ENCODE results near the gene NRM.
A peak's percentile ranks its signal among the peaks of the same experiment; 100 is the strongest.

Gene NRM

GRCh38 chr6:30647242-30648116, 43.3 kb downstream of the NRM start:
- H3K4me3 ChIP-seq (ENCODE audit: low read depth, low read length): peak overlapping the region; percentile 95
- DNase-seq (ENCODE audit: low read depth): no peak
- no peak for TF ChIP-seq CTCF (IDR thresholded peaks at IDR 0.05; ENCODE audit: control insufficient read depth, extremely low read depth, insufficient read depth)

- TF ChIP-seq CTCF (IDR thresholded peaks at IDR 0.05; ENCODE audit: control insufficient read depth, extremely low read depth, insufficient read depth): no peak
- DNase-seq (ENCODE audit: low read depth): peak; percentile 76
- peak within 1 kb of the TSS; percentile 95 for H3K4me3 ChIP-seq (ENCODE audit: low read depth, low read length)
These were observed 44.1 kb downstream of the NRM start, which contains the start of gene C6orf136 for GRCh38 chr6:30646450-30647241. C6orf136 (plus strand) TSS chr6:30647133; CDS start chr6:30647232, 99 bp downstream.

- no peak for DNase-seq (ENCODE audit: low read depth)
- no peak overlapping the region for H3K4me3 ChIP-seq (ENCODE audit: low read depth, low read length)
- TF ChIP-seq CTCF (IDR thresholded peaks at IDR 0.05; ENCODE audit: control insufficient read depth, extremely low read depth, insufficient read depth): no peak
These were observed 44.8 kb downstream of the NRM start for GRCh38 chr6:30645989-30646388.

GRCh38 chr6:30644769-30645168, 46.0 kb downstream of the NRM start:
- no peak overlapping the region for H3K4me3 ChIP-seq (ENCODE audit: low read depth, low read length)
- no peak for TF ChIP-seq CTCF (IDR thresholded peaks at IDR 0.05; ENCODE audit: control insufficient read depth, extremely low read depth, insufficient read depth)
- no peak for DNase-seq (ENCODE audit: low read depth)

GRCh38 chr6:30643656-30644055, 47.1 kb downstream of the NRM start:
- no peak for DNase-seq (ENCODE audit: low read depth)
- H3K4me3 ChIP-seq (ENCODE audit: low read depth, low read length): no peak overlapping the region
- TF ChIP-seq CTCF (IDR thresholded peaks at IDR 0.05; ENCODE audit: control insufficient read depth, extremely low read depth, insufficient read depth): no peak

GRCh38 chr6:30641048-30641447, 49.7 kb downstream of the NRM start:
- no peak overlapping the region for H3K4me3 ChIP-seq (ENCODE audit: low read depth, low read length)
- TF ChIP-seq CTCF (IDR thresholded peaks at IDR 0.05; ENCODE audit: control insufficient read depth, extremely low read depth, insufficient read depth): no peak
- no peak for DNase-seq (ENCODE audit: low read depth)
